Osteoblast (primary cell): Measurements from ENCODE around the gene RFC2. TPM values are rescaled to one million over a fixed set of nuclear protein-coding genes. Genes with fewer than 3 reads are reported as not detected.

Experiments used
- DNase-seq: peaks from one replicate; pipeline ENCODE4 v3.0.0; 2011; ENCODE audit warnings: low spot score, mixed read lengths; ENCODE audit not compliant: insufficient read length; ENCODE audit errors: missing footprints
- H2AFZ ChIP-seq: 2 replicates; pipeline ENCODE4 v1.6.0; 2011; ENCODE audit warnings: mild to moderate bottlenecking, low read length
- H3K27ac ChIP-seq: 2 replicates; pipeline ENCODE4 v1.5.1; 2011; ENCODE audit warnings: mild to moderate bottlenecking, low read depth, low read length, moderate library complexity
- H3K27me3 ChIP-seq: 2 replicates; pipeline ENCODE4 v1.6.0; 2012; ENCODE audit warnings: mild to moderate bottlenecking, control low read depth, inconsistent platforms, low read length, moderate library complexity; ENCODE audit not compliant: insufficient read depth
- H3K36me3 ChIP-seq: 2 replicates; pipeline ENCODE4 v1.5.1; 2011; ENCODE audit warnings: mild to moderate bottlenecking, low read length, control low read depth, moderate library complexity; ENCODE audit not compliant: insufficient read depth
- H3K4me1 ChIP-seq: 2 replicates; pipeline ENCODE4 v1.5.1; 2011; ENCODE audit warnings: mild to moderate bottlenecking, low read length, control low read depth, moderate library complexity; ENCODE audit not compliant: insufficient read depth
- H3K4me2 ChIP-seq: 2 replicates; pipeline ENCODE4 v1.6.0; 2011; ENCODE audit warnings: mild to moderate bottlenecking, low read length; ENCODE audit not compliant: insufficient read depth
- H3K4me3 ChIP-seq: fragments of 200-600 bp; sonication (generic); 3 replicates; pipeline ENCODE4 v1.5.1; 2012; ENCODE audit warnings: mild to moderate bottlenecking, low read length, inconsistent platforms; ENCODE audit not compliant: insufficient read depth
- H3K79me2 ChIP-seq: 2 replicates; pipeline ENCODE4 v1.6.0; 2012; ENCODE audit warnings: mild to moderate bottlenecking, low read length, control low read depth, inconsistent platforms; ENCODE audit not compliant: insufficient read depth
- H3K9me3 ChIP-seq: 2 replicates; pipeline ENCODE4 v1.5.1; 2011; ENCODE audit warnings: low read depth, low read length, control low read depth
- H4K20me1 ChIP-seq: 2 replicates; pipeline ENCODE4 v1.6.0; 2012; ENCODE audit warnings: mild to moderate bottlenecking, low read length, control low read depth; ENCODE audit not compliant: insufficient read depth
- CTCF ChIP-seq: IDR thresholded peaks from 2 replicates; pipeline ENCODE4 v1.5.1; 2011; ENCODE audit warnings: mild to moderate bottlenecking, low read depth, low read length, moderate library complexity; ENCODE audit errors: extremely low read depth
- total RNA-seq: library from RNA; depleted of rRNA; stranded (reverse); fragments of >200 nt; gene quantifications from 2 replicates; pipeline ENCODE4 v1.2.3, GENCODE V29; 2012

The RFC2 gene
- total RNA-seq, 1 donor = 12.3 TPM

GRCh38 chr7:74236284-74236683, 17.9 kb downstream of the RFC2 start:
- no peaks in the 10 kb centered on the region for H3K9me3 ChIP-seq
- no peak overlapping the region for H3K4me3 ChIP-seq
- H3K27ac ChIP-seq = no peak overlapping the region
- peaks cover 47% of the 10 kb centered on the region for H3K36me3 ChIP-seq
- H3K4me2 ChIP-seq = no peak overlapping the region
- no peak for DNase-seq
- H3K79me2 ChIP-seq = no peaks in the 10 kb centered on the region
- no peak overlapping the region for H2AFZ ChIP-seq
- no peaks in the 10 kb centered on the region for H4K20me1 ChIP-seq
- H3K27me3 ChIP-seq = no peaks in the 10 kb centered on the region
- no peaks in the 10 kb centered on the region for H3K4me1 ChIP-seq
- no peak for TF ChIP-seq CTCF

- no peak overlapping the region for H3K27ac ChIP-seq
- no peaks in the 10 kb centered on the region for H3K79me2 ChIP-seq
- no peaks in the 10 kb centered on the region for H4K20me1 ChIP-seq
- H3K27me3 ChIP-seq = no peaks in the 10 kb centered on the region
- DNase-seq = no peak
- peaks cover 42% of the 10 kb centered on the region for H3K36me3 ChIP-seq
- H3K9me3 ChIP-seq = no peaks in the 10 kb centered on the region
- no peak overlapping the region for H2AFZ ChIP-seq
- TF ChIP-seq CTCF = no peak
- H3K4me2 ChIP-seq = no peak overlapping the region
- no peak overlapping the region for H3K4me3 ChIP-seq
- H3K4me1 ChIP-seq = no peaks in the 10 kb centered on the region
These were observed 18.5 kb downstream of the RFC2 start for GRCh38 chr7:74235518-74236268.

- no peak for TF ChIP-seq CTCF
- no peak overlapping the region for H3K4me2 ChIP-seq
- no peak overlapping the region for H3K4me3 ChIP-seq
- H2AFZ ChIP-seq = no peak overlapping the region
- H3K79me2 ChIP-seq = no peaks in the 10 kb centered on the region
- DNase-seq = peak; percentile 63
- H4K20me1 ChIP-seq = no peaks in the 10 kb centered on the region
- H3K27ac ChIP-seq = no peak overlapping the region
- no peaks in the 10 kb centered on the region for H3K27me3 ChIP-seq
- H3K36me3 ChIP-seq = peaks cover 30% of the 10 kb centered on the region
- H3K4me1 ChIP-seq = peaks cover 3% of the 10 kb centered on the region
- no peaks in the 10 kb centered on the region for H3K9me3 ChIP-seq
These were observed 20.4 kb downstream of the RFC2 start for GRCh38 chr7:74233655-74234285.

- Histone ChIP-seq H3K79me2 (no peaks in the 10 kb centered on the region), H4K20me1 (no peaks in the 10 kb centered on the region), H3K27ac (no peak overlapping the region), H3K4me2 (no peak overlapping the region), H3K27me3 (no peaks in the 10 kb centered on the region), H3K36me3 (peaks cover 16% of the 10 kb centered on the region), H3K4me1 (peaks cover 3% of the 10 kb centered on the region), H3K9me3 (no peaks in the 10 kb centered on the region), H3K4me3 (no peak overlapping the region), H2AFZ (no peak overlapping the region)
- DNase-seq = no peak
- TF ChIP-seq CTCF = no peak
These were observed 23.0 kb downstream of the RFC2 start for GRCh38 chr7:74231232-74231590.
